Panc1 (cell line): ENCODE data around the gene SYT9. TPM values are rescaled to one million over a fixed set of nuclear protein-coding genes. Genes with fewer than 3 reads are reported as not detected.

Source experiments
- ATAC-seq: fragments of 200-7000 bp; cut with Tn5 transposase; 2 replicates; pipeline ENCODE4 v1.9.1; 2020; ENCODE audit warnings: mild to moderate bottlenecking, moderate library complexity
- BruUV-seq: library from RNA; stranded (reverse); fragments of 400-500 nt; replicated peaks from 2 replicates; lab custom pipeline; 2021; lab: Mats Ljungman, UMichigan
- CTCF ChIA-PET: fragments of 300-600 bp; sonication (Branson Sonifier 250); formaldehyde crosslinking; loops from one replicate; lab custom pipeline; 2022; ENCODE audit warnings: antibody characterized with exemption; lab: Charles Lee
- POLR2A ChIA-PET: fragments of 300-600 bp; sonication (Branson Sonifier 250); formaldehyde crosslinking; loops from one replicate; lab custom pipeline; 2022; ENCODE audit warnings: antibody characterized with exemption; lab: Charles Lee
- DNase-seq: peaks from one replicate; pipeline ENCODE4 v3.0.0-alpha.2; 2010; ENCODE audit warnings: low read depth, low spot score
- H3K27ac ChIP-seq: 2 replicates; pipeline ENCODE4 v1.5.1; 2011; ENCODE audit warnings: mild to moderate bottlenecking, low read length, inconsistent platforms
- H3K27me3 ChIP-seq: fragments of 200-500 bp; sonication (Bioruptor generic); 2 replicates; pipeline ENCODE4 v1.6.0; 2014; ENCODE audit warnings: low read length, inconsistent platforms; ENCODE audit not compliant: control insufficient read depth, insufficient read depth
- H3K36me3 ChIP-seq: fragments of 200-500 bp; sonication (Bioruptor generic); 2 replicates; pipeline ENCODE4 v1.5.1; 2014; ENCODE audit warnings: inconsistent platforms, mild to moderate bottlenecking, low read length, moderate library complexity; ENCODE audit not compliant: control insufficient read depth, insufficient read depth
- H3K4me1 ChIP-seq: 2 replicates; pipeline ENCODE4 v1.5.1; 2011; ENCODE audit warnings: inconsistent platforms, mild to moderate bottlenecking, low read length, moderate library complexity; ENCODE audit not compliant: control insufficient read depth, insufficient read depth
- H3K4me3 ChIP-seq, 2 experiments: 2 replicates each; pipeline ENCODE4 v1.5.1; 2011 to 2012; ENCODE audit warnings: low read depth in 2 of 2, low read length in 2 of 2, mild to moderate bottlenecking in 2 of 2, inconsistent platforms in 1 of 2, moderate library complexity in 1 of 2
- H3K9me3 ChIP-seq: fragments of 200-500 bp; sonication (Bioruptor generic); 2 replicates; pipeline ENCODE4 v1.5.1; 2014; ENCODE audit warnings: low read depth, mild to moderate bottlenecking, inconsistent platforms, low read length, moderate library complexity; ENCODE audit not compliant: control insufficient read depth, insufficient read depth
- POLR2AphosphoS5 ChIP-seq: IDR thresholded peaks from 2 replicates; pipeline ENCODE4 v1.6.1; 2012; ENCODE audit warnings: mild to moderate bottlenecking, low read depth, low read length, moderate library complexity
- SIN3A ChIP-seq: IDR thresholded peaks from 2 replicates; pipeline ENCODE4 v1.6.1; 2012; ENCODE audit warnings: low read depth, mild to moderate bottlenecking, low read length, moderate library complexity, borderline replicate concordance; ENCODE audit not compliant: insufficient read depth
- TCF7L2 ChIP-seq: IDR thresholded peaks from 2 replicates; pipeline ENCODE4 v1.6.1; 2011; ENCODE audit warnings: mild to moderate bottlenecking, low read depth, low read length, inconsistent platforms
- in situ Hi-C: cut with HindIII; loops from 2 replicates; pipeline ENCODE4 v1.10.0; 2016; ENCODE audit warnings: low sequenced_read_pairs, low pct_unique_long_range_greater_than_20kb
- intact Hi-C: fragments of 100-400 bp; cut with micrococcal nuclease; formaldehyde crosslinking; loops from one replicate; pipeline ENCODE4 v1.10.0; 2022; ENCODE audit not compliant: unreplicated experiment
- total RNA-seq: library from RNA; stranded (reverse); gene quantifications from one replicate; pipeline ENCODE4 v1.2.1, GENCODE V29; 2021; ENCODE audit not compliant: unreplicated experiment
- TF ChIP-seq, protein P1 (sequence below): fragments of 450-650 bp; IDR thresholded peaks from 2 replicates; pipeline ENCODE4 v1.5.1; 2017; ENCODE audit warnings: mild to moderate bottlenecking
- TF ChIP-seq, protein P2 (sequence below), 2 experiments: IDR thresholded peaks; 2 replicates each; pipeline ENCODE4 v1.6.1; 2011 to 2012; ENCODE audit warnings: low read depth in 2 of 2, control low read depth in 1 of 2, low read length in 1 of 2, mild to moderate bottlenecking in 1 of 2, moderate library complexity in 1 of 2; ENCODE audit not compliant: insufficient read depth in 1 of 2

Gene SYT9
- total RNA-seq, 1 experiment from 2014 or later: 3.7 TPM

DNA sequence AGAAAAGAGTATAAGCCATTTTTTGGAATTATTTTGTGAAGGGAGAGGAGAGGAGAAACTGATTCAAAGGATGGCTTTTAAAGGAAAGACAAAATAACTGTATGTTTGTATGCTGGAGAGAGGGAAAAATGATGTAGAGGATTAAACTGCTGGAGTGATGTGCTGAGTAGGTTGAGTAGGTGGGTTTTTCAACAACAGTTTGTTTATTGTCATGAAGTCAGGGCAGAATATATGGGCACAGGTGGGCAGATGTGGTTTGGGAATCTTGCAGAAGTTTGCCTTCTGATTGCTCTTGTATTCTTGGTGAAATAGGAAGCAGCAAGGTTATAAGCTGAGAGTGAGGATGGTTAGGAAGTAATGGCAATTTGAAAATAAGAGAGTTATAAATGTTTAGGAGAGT lies 12.1 kb downstream of the SYT9 start:
- TF ChIP-seq SIN3A: no peak
- no peak for TF ChIP-seq POLR2AphosphoS5
- TF ChIP-seq TCF7L2: no peak
- TF ChIP-seq, protein P1, sequence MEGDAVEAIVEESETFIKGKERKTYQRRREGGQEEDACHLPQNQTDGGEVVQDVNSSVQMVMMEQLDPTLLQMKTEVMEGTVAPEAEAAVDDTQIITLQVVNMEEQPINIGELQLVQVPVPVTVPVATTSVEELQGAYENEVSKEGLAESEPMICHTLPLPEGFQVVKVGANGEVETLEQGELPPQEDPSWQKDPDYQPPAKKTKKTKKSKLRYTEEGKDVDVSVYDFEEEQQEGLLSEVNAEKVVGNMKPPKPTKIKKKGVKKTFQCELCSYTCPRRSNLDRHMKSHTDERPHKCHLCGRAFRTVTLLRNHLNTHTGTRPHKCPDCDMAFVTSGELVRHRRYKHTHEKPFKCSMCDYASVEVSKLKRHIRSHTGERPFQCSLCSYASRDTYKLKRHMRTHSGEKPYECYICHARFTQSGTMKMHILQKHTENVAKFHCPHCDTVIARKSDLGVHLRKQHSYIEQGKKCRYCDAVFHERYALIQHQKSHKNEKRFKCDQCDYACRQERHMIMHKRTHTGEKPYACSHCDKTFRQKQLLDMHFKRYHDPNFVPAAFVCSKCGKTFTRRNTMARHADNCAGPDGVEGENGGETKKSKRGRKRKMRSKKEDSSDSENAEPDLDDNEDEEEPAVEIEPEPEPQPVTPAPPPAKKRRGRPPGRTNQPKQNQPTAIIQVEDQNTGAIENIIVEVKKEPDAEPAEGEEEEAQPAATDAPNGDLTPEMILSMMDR: no peak
- TF ChIP-seq, protein P2, sequence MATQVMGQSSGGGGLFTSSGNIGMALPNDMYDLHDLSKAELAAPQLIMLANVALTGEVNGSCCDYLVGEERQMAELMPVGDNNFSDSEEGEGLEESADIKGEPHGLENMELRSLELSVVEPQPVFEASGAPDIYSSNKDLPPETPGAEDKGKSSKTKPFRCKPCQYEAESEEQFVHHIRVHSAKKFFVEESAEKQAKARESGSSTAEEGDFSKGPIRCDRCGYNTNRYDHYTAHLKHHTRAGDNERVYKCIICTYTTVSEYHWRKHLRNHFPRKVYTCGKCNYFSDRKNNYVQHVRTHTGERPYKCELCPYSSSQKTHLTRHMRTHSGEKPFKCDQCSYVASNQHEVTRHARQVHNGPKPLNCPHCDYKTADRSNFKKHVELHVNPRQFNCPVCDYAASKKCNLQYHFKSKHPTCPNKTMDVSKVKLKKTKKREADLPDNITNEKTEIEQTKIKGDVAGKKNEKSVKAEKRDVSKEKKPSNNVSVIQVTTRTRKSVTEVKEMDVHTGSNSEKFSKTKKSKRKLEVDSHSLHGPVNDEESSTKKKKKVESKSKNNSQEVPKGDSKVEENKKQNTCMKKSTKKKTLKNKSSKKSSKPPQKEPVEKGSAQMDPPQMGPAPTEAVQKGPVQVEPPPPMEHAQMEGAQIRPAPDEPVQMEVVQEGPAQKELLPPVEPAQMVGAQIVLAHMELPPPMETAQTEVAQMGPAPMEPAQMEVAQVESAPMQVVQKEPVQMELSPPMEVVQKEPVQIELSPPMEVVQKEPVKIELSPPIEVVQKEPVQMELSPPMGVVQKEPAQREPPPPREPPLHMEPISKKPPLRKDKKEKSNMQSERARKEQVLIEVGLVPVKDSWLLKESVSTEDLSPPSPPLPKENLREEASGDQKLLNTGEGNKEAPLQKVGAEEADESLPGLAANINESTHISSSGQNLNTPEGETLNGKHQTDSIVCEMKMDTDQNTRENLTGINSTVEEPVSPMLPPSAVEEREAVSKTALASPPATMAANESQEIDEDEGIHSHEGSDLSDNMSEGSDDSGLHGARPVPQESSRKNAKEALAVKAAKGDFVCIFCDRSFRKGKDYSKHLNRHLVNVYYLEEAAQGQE (IDR thresholded peaks at IDR 0.05; ENCODE audit: insufficient read depth in 1 of 2, low read depth in 2 of 2, low read length in 1 of 2): no peak
- Histone ChIP-seq H3K4me3 (no peak overlapping the region), H3K9me3 (no peaks in the 10 kb centered on the region), H3K27me3 (no peaks in the 10 kb centered on the region), H3K27ac (no peak overlapping the region), H3K4me1 (no peaks in the 10 kb centered on the region), H3K36me3 (no peaks in the 10 kb centered on the region)
- ChIA-PET POLR2A (no interaction called here), CTCF (no interaction called here)
- intact Hi-C loops: no loop called here
- ATAC-seq: no peak
- DNase-seq: no peak
- BruUV-seq: no TSS peak
- in situ Hi-C loops: no loop called here

- DNase-seq (no peak), ATAC-seq (no peak)
- Histone ChIP-seq H3K27ac (no peak overlapping the region), H3K9me3 (no peaks in the 10 kb centered on the region), H3K27me3 (no peaks in the 10 kb centered on the region), H3K36me3 (no peaks in the 10 kb centered on the region), H3K4me3 (no peak overlapping the region), H3K4me1 (no peaks in the 10 kb centered on the region)
- intact Hi-C loops: no loop called here
- no TSS peak for BruUV-seq
- in situ Hi-C loops: no loop called here
- TF ChIP-seq, protein P1: no peak
- TF ChIP-seq, protein P2 (IDR thresholded peaks at IDR 0.05; ENCODE audit: insufficient read depth in 1 of 2, low read depth in 2 of 2, low read length in 1 of 2): no peak
- TF ChIP-seq POLR2AphosphoS5: no peak
- TF ChIP-seq SIN3A: no peak
- CTCF ChIA-PET: no interaction called here
- POLR2A ChIA-PET: no interaction called here
Measured at GRCh38 chr11:7268758-7269157, 17.1 kb downstream of the SYT9 start.
